ENCODE data around the gene IFT27.
A peak's percentile ranks its signal among the peaks of the same experiment; 100 is the strongest.

IFT27 gene

GRCh38 chr22:36817525-36817848 is 41.6 kb upstream of the IFT27 start:
- DNase-seq (ENCODE audit: low read depth, low spot score), result no peak
- in situ Hi-C loops (cut with HindIII; ENCODE audit: low sequenced_read_pairs), result no loop called here
- no peak for TF ChIP-seq CTCF (IDR thresholded peaks at IDR 0.05; ENCODE audit: low read depth, low read length)
- H3K4me3 ChIP-seq (ENCODE audit: low read depth, low read length), result no peak overlapping the region

- H3K4me3 ChIP-seq (ENCODE audit: low read depth, low read length), result no peak within 1 kb of the TSS
- in situ Hi-C loops (cut with HindIII; ENCODE audit: low sequenced_read_pairs), result no loop called here
- DNase-seq (ENCODE audit: low read depth, low spot score), result peak; percentile 21
- no peak for TF ChIP-seq CTCF (IDR thresholded peaks at IDR 0.05; ENCODE audit: low read depth, low read length)
Observed at GRCh38 chr22:36816636-36817524, 41.0 kb upstream of the IFT27 start, which contains the start of gene PVALB. Gene PVALB (minus strand): TSS chr22:36817035. CDS start chr22:36817005, 30 bp downstream.

- H3K4me3 ChIP-seq (ENCODE audit: low read depth, low read length), result no peak overlapping the region
- DNase-seq (ENCODE audit: low read depth, low spot score), result no peak
- in situ Hi-C loops (cut with HindIII; ENCODE audit: low sequenced_read_pairs), result no loop called here
- TF ChIP-seq CTCF (IDR thresholded peaks at IDR 0.05; ENCODE audit: low read depth, low read length), result no peak
Observed at GRCh38 chr22:36816339-36816635, 40.4 kb upstream of the IFT27 start.

- no peak overlapping the region for H3K4me3 ChIP-seq (ENCODE audit: low read depth, low read length)
- no peak for DNase-seq (ENCODE audit: low read depth, low spot score)
- in situ Hi-C loops (cut with HindIII; ENCODE audit: low sequenced_read_pairs), result no loop called here
- TF ChIP-seq CTCF (IDR thresholded peaks at IDR 0.05; ENCODE audit: low read depth, low read length), result no peak
Observed at GRCh38 chr22:36815558-36816338, 39.8 kb upstream of the IFT27 start.

- DNase-seq (ENCODE audit: low read depth, low spot score), result no peak
- H3K4me3 ChIP-seq (ENCODE audit: low read depth, low read length), result no peak overlapping the region
- in situ Hi-C loops (cut with HindIII; ENCODE audit: low sequenced_read_pairs), result no loop called here
- TF ChIP-seq CTCF (IDR thresholded peaks at IDR 0.05; ENCODE audit: low read depth, low read length), result no peak
Observed at GRCh38 chr22:36814801-36815200, 38.9 kb upstream of the IFT27 start.

GRCh38 chr22:36811094-36811800 is 35.3 kb upstream of the IFT27 start:
- H3K4me3 ChIP-seq (ENCODE audit: low read depth, low read length), result no peak overlapping the region
- TF ChIP-seq CTCF (IDR thresholded peaks at IDR 0.05; ENCODE audit: low read depth, low read length), result no peak
- in situ Hi-C loops (cut with HindIII; ENCODE audit: low sequenced_read_pairs), result no loop called here
- DNase-seq (ENCODE audit: low read depth, low spot score), result no peak
